Kidney glomerular epithelial cell (primary cell): ENCODE measurements around the gene DNAJC15.
"Not testable (repeated sequence)": the region's sequence is repeated elsewhere in the genome, so short reads cannot be mapped to it uniquely, and the experiment has no call there.

Experiments used
- DNase-seq: peaks from one replicate; lab custom pipeline; 2025; lab: John Stamatoyannopoulos, UW

Gene DNAJC15

GRCh38 chr13:43023289-43023963 lies at the start of gene DNAJC15:
TSS of gene DNAJC15 (plus strand) at chr13:43023586. CDS start at chr13:43023627, 41 bp downstream.
- peak; percentile 61 for DNase-seq

DNA sequence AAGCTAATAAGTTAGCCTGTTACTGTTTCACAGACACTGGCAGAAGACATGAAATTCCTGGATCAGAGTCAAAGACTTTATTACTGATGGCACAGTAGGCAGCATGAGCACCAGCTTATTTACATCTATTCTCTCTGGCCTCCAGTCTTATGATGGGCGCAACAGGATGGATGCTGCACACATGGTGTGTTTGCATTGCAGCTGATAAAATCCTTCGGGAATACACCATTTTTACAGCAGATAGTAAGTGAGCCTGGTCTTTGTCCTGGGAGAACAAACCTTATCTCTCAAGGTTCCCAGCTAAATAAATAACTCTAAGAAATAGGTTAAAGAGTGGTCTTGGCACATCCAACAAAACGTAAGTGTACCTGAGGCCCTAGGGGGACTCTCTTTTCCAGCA lies 47.3 kb upstream of the DNAJC15 start:
- no peak for DNase-seq

DNA sequence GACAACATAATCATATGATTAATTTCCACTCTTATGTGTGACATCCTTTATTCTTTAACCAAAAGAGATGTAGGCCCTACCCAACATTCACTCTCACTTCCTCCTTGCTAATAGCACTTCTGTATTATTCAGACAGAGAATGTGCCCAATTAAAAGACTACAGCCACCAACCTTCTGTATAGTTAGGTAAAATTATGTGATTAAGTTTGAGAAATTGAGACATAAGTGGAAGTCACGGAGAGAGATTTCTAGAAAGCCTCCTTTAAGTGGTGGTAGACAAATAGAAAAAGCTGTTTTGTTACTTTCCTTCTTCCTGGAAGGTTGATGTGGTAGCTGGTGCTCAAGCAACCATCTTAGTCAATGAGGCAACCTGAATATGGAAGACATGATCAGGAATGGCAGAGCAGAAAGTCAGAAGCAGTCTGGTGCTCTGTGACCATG lies 46.1 kb upstream of the DNAJC15 start:
- no peak for DNase-seq

- DNase-seq = no peak
These were observed 42.1 kb upstream of the DNAJC15 start for GRCh38 chr13:42981317-42981716.

DNA sequence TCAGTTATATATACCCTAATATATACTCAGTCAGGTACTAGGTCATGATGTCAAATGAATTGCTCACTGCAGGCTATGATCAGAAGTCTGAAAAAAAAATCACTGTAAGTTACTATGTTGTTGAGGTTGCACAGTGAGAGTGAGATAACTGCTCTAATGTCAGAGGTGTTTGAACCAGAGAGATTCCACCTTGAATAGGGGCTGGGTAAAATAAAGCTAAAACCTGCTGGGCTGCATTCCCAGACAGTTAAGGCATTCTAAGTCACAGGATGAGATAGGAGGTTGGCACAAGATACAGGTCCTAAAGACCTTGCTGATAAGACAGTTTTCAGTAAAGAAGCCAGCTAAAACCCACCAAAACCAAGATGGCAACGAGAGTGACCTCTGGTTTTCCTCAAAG lies 41.5 kb upstream of the DNAJC15 start:
- no peak for DNase-seq

DNA sequence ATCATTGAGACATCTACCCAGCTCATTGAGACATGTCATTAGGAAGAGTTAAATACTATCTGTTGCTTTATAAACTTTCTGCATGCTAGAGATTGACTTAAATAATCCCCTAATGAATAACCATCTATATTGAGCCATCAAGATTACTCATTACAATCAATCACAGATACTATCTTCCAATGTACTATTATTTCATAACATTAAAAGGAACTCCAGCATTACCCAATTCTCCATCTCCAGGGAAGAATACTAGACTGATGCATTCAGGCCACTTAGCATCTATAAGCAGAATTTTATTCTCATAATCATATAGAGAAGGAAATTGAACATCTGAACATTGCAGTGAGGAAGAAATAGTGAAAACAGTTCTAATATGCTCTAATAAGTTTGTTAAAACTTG lies 39.4 kb upstream of the DNAJC15 start:
- no peak for DNase-seq

- no peak for DNase-seq
These were observed 38.7 kb upstream of the DNAJC15 start for GRCh38 chr13:42984691-42985090.

GRCh38 chr13:42985312-42986175 lies 37.8 kb upstream of the DNAJC15 start:
- peak; percentile 9 for DNase-seq

- no peak for DNase-seq
These were observed 37.2 kb upstream of the DNAJC15 start for GRCh38 chr13:42986176-42986574.

DNA sequence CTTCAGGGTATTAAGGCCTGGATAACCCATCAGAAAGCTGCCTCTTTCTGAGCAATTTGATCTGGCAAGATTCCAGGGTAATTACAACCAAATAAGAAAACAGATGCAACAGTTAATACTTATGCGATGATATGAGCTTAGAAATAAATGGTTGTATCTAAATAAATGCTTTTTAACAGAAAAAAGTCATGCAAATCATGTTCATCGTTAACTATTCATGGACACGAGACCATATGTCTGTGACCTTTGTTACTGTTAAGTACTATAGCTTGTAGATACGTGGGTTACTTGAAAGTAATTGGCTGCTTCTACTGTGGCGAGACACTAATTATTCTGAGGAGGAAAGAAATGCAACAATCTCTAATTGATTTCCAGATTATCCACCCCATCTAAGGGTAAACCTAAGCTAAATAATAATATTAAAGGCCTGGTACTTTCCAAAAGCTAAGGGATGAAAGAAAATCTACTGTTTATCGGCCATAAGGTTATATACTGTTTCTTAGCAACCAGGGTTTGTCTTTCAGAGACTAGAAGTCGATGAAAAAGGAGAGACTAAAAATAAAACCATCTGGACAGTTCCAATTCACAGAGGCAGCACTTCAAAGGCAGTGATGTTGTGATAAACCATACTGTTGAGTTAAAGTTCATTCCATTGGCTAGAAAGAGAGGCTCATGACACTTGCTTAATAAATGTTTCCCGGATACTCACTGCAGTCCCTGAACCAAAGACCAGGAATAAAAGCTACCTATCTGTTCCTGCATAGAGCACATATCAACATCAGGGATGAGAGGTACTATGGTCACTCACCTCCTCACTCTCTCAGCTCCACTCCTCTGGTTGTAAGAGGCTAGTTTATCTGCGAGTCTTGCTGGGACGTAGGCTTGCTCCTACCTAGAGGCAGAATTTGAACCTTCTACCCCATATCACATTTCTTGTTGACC lies 32.8 kb upstream of the DNAJC15 start:
- no peak for DNase-seq

DNA sequence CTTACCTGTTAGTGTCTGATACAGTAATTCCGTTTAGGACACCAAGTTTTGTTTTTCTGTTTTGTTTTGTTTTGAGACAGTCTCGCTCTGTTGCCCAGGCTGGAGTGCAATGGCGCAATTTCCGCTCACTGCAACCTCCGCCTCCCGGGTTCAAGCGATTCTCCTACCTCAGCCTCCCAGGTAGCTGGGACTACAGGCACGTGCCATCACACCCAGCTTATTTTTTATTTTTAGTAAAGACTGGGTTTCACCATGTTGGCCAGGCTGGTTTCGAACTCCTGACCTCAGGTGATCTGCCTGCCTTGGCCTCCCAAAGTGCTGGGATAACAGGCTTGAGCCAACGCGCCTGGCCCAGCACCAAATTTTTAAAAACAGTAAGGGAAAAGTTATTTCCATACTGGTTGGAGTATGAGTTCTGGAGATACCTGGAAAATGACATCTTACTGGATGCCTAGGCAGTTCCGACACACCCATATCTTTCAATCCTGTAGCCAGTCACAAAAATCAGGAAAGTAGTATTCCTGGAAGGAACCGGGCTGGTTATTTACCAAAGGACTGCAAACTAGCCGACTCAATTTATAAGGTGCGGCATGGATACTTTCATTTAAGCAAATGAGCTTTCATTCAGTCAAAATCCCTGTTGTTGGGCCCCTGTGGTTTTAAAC lies 32.0 kb upstream of the DNAJC15 start:
- DNase-seq = not testable (repeated sequence)

- peak; percentile 19 for DNase-seq
These were observed 31.3 kb upstream of the DNAJC15 start, which contains the start of gene EPSTI1 for GRCh38 chr13:42991898-42992763. TSS of gene EPSTI1 (minus strand) at chr13:42992241. CDS start at chr13:42992165, 76 bp downstream.

DNA sequence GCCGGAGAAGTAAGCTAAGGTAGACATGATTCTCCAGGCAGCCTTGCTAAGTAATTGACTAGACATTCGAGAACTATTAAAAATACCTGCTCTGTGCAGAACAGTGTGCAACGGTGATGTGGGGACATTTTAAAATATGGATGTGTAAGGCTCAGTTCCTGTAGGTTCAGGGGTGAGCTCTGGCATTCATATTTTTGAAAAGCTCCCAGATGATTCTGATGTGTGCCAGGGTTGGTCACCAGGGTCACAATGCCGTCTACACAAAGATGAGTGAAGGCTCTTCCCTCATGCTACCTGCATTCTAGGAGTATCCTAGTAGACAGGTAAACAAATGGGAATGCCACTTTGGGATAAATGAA lies 30.6 kb upstream of the DNAJC15 start:
- DNase-seq = no peak

GRCh38 chr13:42994878-42995277 lies 28.5 kb upstream of the DNAJC15 start:
- no peak for DNase-seq

DNA sequence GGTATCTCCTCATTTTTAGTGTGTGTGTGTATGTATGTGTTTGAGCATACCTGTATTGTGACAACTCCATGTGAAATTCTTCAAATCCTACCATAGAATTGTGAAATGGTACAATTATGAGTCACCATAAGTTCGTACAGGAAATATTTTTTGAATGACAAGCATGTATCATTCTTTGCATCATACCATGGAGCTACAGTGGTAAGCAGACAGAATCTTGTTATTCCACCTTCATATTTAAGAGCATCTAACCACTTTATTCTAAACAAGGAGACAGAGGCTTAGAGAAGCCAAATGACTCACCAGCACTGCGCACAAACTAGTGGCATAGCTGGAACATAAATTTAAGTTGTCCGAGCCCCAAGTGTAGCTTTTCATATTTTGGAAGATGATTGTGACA lies 26.8 kb upstream of the DNAJC15 start:
- DNase-seq = peak; percentile 82

DNA sequence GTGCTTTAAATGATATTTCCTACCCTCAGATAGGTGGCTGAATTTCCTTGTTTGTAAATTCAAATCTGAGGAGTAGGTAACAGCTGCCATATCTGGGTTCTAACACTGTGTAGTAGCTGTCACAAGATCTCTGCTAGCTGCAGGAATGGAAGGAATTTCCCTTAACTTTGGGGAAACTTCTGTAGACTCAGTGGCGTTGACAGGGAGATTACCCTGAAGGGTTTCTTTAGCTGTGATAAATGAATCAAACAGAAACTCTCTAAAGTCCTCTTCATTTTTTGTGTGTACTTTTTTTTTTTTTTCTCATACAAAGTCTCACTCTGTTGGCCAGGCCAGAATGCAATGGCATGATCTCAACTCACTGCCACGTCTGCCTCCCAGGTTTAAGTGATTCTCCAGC lies 26.0 kb upstream of the DNAJC15 start:
- no peak for DNase-seq

DNA sequence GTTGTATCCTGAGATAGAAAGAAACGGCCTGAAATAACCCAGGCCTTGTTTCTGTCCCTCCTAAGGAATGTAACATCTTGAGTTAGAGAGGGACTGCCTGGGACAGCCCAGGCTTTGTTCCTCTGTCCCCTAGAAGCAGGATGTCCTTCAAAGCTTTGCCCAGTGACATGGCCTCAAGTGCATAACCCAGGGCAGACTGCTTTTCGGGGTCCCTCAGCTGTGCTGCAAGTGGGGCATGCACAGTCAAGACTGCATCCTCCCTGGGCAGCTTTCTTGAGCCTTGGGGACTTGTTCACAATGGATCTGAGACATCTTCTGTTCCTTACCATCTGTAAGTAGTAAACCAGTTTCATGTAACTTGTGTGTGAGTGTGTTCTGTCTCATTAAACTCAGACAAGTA lies 23.9 kb upstream of the DNAJC15 start:
- no peak for DNase-seq

DNA sequence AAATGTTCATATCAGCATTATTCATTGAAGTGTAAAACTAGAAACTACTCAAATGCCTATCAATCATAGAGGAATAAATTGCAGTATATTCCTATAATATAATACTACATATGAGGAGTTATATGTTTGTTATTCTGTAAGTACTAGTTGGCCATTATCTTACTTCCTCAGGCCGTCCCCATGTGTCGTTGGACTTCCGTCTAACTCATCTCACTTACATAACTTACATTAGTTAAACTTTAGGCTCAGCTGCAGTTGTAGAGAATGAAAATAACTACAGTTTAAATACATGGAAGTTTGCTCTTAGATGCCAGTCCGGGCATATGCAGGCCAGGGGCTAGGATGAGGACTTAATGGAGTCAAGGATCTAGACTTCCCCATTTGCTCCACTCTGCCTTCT lies 22.7 kb upstream of the DNAJC15 start:
- DNase-seq = no peak

DNA sequence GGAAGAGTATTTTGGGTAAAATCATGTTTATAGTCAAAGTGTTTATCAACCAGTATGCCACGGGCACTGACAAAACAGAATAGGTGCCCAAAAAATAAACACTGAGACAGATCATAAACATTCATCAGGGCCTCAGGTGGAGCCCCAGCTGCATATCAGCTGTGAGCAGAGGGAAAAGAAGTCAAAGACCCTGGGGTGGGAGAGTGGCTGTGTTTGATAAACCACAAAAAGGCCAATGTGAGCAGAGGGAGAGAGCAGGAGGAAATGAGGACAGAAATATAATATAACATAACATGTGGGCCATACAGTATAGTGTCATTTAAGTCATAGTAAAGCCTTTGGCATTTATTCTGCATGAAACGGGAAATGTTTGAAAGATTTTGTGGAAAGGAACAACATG lies 21.4 kb upstream of the DNAJC15 start:
- DNase-seq = no peak

- DNase-seq = no peak
These were observed 20.4 kb upstream of the DNAJC15 start for GRCh38 chr13:43003010-43003409.

- DNase-seq = no peak
These were observed 19.7 kb upstream of the DNAJC15 start for GRCh38 chr13:43003729-43004128.
